Measurements from ENCODE around the gene SORCS2.

DNA sequence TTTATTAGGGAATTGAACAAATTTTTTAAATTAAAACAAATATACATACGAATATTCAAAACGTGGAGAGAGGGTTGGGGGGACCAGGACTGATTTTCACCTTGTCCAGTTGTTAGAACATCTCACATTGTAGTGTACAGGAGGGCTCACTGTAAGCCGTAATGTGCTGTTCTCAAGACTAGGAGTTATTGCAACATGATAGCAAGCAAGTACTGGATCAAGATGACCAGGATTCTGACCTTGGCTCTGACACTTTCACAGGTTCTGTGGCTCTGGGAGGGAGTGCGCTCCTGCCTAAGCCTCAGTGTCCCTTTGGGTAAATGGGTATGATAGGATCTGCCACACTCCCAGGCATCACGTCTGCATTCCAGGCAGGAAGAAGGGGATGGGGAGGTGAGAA is 59.0 kb downstream of the SORCS2 start:
- no peak for TF ChIP-seq POLR2A (IDR thresholded peaks at IDR 0.05)
- TF ChIP-seq, protein P1, sequence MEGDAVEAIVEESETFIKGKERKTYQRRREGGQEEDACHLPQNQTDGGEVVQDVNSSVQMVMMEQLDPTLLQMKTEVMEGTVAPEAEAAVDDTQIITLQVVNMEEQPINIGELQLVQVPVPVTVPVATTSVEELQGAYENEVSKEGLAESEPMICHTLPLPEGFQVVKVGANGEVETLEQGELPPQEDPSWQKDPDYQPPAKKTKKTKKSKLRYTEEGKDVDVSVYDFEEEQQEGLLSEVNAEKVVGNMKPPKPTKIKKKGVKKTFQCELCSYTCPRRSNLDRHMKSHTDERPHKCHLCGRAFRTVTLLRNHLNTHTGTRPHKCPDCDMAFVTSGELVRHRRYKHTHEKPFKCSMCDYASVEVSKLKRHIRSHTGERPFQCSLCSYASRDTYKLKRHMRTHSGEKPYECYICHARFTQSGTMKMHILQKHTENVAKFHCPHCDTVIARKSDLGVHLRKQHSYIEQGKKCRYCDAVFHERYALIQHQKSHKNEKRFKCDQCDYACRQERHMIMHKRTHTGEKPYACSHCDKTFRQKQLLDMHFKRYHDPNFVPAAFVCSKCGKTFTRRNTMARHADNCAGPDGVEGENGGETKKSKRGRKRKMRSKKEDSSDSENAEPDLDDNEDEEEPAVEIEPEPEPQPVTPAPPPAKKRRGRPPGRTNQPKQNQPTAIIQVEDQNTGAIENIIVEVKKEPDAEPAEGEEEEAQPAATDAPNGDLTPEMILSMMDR (IDR thresholded peaks at IDR 0.05), result no peak

All from prostate gland (tissue), 2 donors.